SU-DHL-6 (cell line): ENCODE data around the gene ADCY5.

Experiments
- CTCF ChIP-seq: fragments of 200-600 bp; sonication (generic); IDR thresholded peaks from one replicate; pipeline ENCODE4 v1.5.1; 2017; ENCODE audit warnings: antibody characterized with exemption, mild to moderate bottlenecking, low read length, moderate library complexity; ENCODE audit not compliant: insufficient read depth, poor library complexity, severe bottlenecking
- EZH2phosphoT487 ChIP-seq: fragments of 200-600 bp; sonication (generic), shearing (Covaris generic); conservative IDR thresholded peaks from 2 replicates; pipeline ENCODE4 v1.6.1; 2018; ENCODE audit warnings: mild to moderate bottlenecking, antibody characterized with exemption, low read length, moderate library complexity, mixed read lengths

DNA sequence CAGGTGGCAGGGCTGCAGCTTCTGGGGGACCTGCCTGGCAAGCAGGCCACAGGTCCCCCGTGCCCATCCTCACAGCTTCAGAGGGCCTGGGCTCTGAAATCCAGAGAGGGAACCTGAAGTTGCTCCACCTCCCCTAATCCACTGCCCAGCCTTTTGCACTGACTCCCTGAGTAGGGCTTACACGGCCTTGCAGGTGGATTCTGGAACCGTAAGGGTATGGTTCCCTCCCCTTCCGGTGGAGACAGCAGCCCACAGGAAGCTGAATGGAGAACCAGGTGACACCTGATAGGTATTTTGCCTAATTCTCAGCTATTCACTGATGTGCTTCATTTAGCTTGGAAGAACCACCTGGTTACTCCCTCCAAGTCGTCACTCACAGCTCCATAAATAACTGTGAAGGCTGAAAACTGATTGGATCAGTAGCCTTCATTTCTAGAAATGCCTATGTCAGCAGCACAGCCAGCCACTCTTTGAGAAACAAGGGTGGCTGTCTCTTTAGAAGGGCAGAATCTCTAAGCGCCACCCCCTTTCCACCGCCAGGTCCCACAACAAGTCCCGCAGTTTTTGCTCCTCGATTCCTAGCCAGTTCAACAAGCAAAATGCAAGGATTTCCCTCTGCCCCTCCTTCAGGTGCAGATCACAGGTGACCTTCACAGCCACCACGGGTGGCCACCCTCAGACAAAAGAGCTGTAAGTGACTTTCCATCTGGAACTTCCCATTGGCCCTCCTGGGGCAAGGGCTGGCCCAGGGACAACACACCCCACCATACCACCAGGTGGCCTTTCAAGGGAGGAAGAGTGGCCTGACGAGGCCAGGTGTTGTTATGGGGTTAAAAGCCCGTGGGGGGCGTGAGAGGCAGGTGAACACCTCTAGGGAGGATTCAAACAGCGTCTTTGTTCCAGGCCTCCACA, 134.3 kb downstream of the ADCY5 start:
- no peak for TF ChIP-seq CTCF
- TF ChIP-seq EZH2phosphoT487: no peak
